ENCODE data around the gene THEM4.
"Not testable (repeated sequence)": the region's sequence is repeated elsewhere in the genome, so short reads cannot be mapped to it uniquely, and the experiment has no call there.

Gene THEM4

DNA sequence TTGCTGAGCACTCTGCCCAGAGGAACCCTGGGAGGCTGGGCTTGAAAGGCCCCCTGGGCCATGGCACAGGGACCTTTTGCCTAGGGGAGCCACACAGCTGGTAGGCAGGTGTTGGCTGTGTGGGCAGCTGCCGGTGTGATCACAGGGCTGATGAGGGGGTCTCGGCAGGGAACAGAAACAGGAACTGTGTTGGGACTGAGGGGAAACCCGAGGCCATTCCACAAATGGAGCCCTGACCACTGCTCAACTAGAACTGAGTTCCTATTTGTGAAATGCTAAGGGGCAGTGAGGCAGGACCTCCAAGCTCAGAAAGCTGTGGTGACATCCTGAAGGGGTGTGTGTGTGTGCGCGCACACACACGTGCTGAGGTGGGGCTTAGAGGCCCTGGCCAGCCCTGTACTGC, 49.4 kb downstream of the THEM4 start:
- no peaks in the 10 kb centered on the region for H3K9me3 Mint-ChIP-seq
- no peaks in the 10 kb centered on the region for H3K27me3 Mint-ChIP-seq
- H3K36me3 Mint-ChIP-seq (ENCODE audit: insufficient read depth): no peaks in the 10 kb centered on the region
- no peak overlapping the region for H3K4me3 Mint-ChIP-seq
- H3K4me1 Mint-ChIP-seq: no peaks in the 10 kb centered on the region
- no peak overlapping the region for H3K27ac Mint-ChIP-seq (ENCODE audit: low read depth)
- no peak for ATAC-seq (replicated peaks; ENCODE audit: extremely low read depth, poor library complexity, severe bottlenecking)
- DNase-seq (ENCODE audit: low spot score in 2 of 2): no peak

DNA sequence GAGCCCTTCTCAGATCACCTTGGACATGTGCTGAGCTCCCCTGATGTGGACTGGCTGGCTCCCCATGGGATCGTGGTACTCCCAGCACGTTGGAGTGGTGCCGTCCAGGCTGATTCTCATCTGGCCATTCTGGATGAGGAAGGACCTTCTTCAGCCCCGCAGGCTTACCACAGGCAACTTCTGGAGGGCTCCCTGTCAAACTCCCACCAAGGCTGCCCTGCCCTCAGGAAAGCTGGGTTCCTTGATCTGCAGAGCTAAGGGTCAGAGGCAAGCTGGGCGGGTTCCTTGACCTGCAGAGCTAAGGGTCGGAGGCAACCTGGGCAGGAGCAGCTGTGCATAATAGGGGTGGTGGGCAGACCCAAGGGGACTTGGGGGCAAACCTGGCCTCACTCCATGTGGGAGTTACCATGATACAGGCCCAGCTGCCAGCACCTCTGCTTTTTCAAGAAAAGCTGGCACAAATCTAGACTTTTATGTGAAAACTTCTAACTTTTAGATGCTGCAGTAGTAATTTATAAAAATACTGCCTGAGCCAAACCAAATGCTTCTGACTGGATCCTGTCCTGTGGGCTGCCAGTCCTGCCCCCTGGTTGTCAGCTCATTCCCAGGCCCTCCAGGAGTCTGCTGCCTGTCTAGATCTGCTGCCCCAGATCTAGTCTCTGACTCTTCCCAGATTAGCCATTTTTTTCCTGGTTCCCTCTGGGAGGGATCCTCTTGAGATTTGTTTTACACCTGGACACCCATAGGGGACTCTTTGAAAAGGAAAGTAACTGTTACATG, 50.2 kb downstream of the THEM4 start:
- no peaks in the 10 kb centered on the region for H3K36me3 Mint-ChIP-seq (ENCODE audit: insufficient read depth)
- ATAC-seq (replicated peaks; ENCODE audit: extremely low read depth, poor library complexity, severe bottlenecking): no peak
- H3K27ac Mint-ChIP-seq (ENCODE audit: low read depth): no peak overlapping the region
- H3K4me3 Mint-ChIP-seq: no peak overlapping the region
- no peaks in the 10 kb centered on the region for H3K4me1 Mint-ChIP-seq
- H3K9me3 Mint-ChIP-seq: no peaks in the 10 kb centered on the region
- DNase-seq (ENCODE audit: low spot score in 2 of 2): no peak
- no peaks in the 10 kb centered on the region for H3K27me3 Mint-ChIP-seq

DNA sequence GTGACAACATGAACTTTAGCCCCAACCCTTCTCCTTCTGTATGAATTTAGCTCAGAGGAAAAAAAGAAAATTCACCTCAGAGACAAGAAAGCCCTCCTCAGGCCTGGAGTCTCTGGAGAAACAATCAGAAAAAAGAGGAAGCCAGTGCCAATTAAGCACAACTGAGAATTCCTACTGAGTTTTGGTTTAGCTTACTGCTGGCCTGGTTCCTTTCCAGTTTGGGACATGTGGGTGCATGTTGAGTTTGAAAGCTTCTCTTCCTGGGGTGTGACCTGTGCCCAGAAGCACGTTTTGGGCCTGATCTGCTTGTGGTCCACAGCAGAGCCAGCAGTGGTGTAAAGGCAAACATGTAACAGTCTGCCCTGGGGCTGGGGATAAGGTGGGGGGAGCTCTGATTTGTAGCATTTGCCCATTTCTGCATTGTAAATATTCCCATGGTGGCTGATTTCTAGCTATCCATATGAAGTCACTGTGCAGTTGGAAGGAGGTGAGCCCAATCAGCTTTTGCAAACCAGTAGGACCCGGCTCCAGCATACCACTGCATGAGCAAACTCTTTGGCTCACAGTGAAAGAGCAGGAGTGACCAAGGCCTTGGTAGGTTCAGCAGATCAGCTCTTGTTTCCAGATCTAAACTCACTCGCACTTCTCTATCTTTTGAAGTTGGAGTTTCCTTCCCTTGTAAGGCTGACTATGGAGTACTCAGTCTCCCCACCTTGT, 51.1 kb downstream of the THEM4 start:
- ATAC-seq (replicated peaks; ENCODE audit: extremely low read depth, poor library complexity, severe bottlenecking): no peak
- Mint-ChIP-seq H3K4me1 (no peaks in the 10 kb centered on the region), H3K27ac (ENCODE audit: low read depth) (no peak overlapping the region)

DNA sequence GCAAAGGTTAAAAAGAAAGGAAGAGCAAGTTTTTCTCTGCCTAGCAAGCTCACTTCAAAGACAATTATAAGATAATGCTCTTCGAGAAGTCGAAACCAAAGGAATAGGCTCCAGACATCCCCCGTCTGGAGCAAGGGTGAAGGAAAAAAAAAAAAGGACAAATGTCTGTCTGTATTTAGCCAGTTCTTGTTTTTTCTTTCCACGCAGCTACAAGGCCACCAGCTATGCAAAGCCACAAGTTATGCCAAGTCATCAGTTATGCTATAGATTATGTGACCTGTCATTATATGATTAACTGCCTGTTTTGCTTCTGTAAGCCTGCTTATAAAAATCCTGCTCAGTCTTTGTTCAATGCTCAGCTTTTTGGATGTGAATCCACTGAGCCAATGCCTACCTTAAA, 53.4 kb downstream of the THEM4 start:
- ATAC-seq (replicated peaks; ENCODE audit: extremely low read depth, poor library complexity, severe bottlenecking): no peak
- no peaks in the 10 kb centered on the region for H3K9me3 Mint-ChIP-seq
- H3K27ac Mint-ChIP-seq (ENCODE audit: low read depth): no peak overlapping the region
- no peaks in the 10 kb centered on the region for H3K36me3 Mint-ChIP-seq (ENCODE audit: insufficient read depth)
- H3K4me3 Mint-ChIP-seq: no peak overlapping the region
- peaks cover 3% of the 10 kb centered on the region for H3K4me1 Mint-ChIP-seq
- DNase-seq (ENCODE audit: low spot score in 2 of 2): no peak
- no peaks in the 10 kb centered on the region for H3K27me3 Mint-ChIP-seq

More for the DNA sequence above, 51.1 kb downstream of the THEM4 start:
- Mint-ChIP-seq H3K4me3 (no peak overlapping the region), H3K36me3 (ENCODE audit: insufficient read depth) (no peaks in the 10 kb centered on the region), H3K27me3 (no peaks in the 10 kb centered on the region), H3K9me3 (no peaks in the 10 kb centered on the region)
- no peak for DNase-seq (ENCODE audit: low spot score in 2 of 2)

DNA sequence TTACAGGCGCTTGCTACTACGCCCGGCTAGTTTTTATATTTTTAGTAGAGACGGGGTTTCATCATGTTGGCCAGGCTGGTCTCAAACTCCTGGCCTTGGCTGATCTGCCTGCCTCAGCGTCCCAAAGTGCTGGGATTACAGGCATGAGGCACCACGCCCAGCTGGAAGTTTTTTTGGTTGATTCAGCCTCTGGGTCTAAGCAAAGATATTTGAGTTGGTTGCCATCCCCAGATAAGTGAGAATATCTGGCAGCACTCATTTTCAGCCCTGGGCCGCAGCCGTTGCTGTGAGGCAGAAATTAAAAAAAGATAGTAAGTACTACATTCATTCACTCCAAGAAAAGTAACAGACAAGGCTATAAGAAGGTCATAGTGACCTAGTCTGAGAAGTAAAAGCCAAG, 53.8 kb downstream of the THEM4 start:
- not testable (repeated sequence) for H3K4me1 Mint-ChIP-seq; ATAC-seq (replicated peaks; ENCODE audit: extremely low read depth, poor library complexity, severe bottlenecking); H3K9me3 Mint-ChIP-seq; DNase-seq (ENCODE audit: low spot score in 2 of 2); H3K36me3 Mint-ChIP-seq (ENCODE audit: insufficient read depth); H3K27ac Mint-ChIP-seq (ENCODE audit: low read depth); H3K27me3 Mint-ChIP-seq; H3K4me3 Mint-ChIP-seq

DNA sequence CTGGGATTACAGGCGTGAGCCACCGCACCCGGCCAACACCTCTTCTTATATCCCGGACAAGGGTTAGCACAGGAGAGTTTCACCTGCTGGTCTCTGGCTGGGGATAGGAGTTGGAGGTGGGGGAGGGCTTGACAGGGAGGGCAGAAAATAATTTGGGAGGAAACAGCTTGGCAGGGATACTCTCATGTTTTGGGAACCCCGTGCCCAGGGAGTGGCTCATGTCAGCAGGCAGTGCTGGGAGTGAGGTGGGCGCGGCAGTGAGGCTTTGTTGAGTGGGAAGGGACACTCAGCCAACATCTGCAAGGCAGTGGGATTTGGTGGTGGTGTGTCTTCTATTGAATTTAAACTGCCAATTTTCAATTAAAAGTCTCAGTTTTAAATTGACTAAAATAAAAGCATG, 54.7 kb downstream of the THEM4 start:
- H3K4me1 Mint-ChIP-seq: peaks cover 5% of the 10 kb centered on the region
- H3K27me3 Mint-ChIP-seq: no peaks in the 10 kb centered on the region
- no peak overlapping the region for H3K27ac Mint-ChIP-seq (ENCODE audit: low read depth)
- DNase-seq (ENCODE audit: low spot score in 2 of 2): no peak
- ATAC-seq (replicated peaks; ENCODE audit: extremely low read depth, poor library complexity, severe bottlenecking): no peak
- no peak overlapping the region for H3K4me3 Mint-ChIP-seq
- H3K9me3 Mint-ChIP-seq: no peaks in the 10 kb centered on the region
- H3K36me3 Mint-ChIP-seq (ENCODE audit: insufficient read depth): no peaks in the 10 kb centered on the region

DNA sequence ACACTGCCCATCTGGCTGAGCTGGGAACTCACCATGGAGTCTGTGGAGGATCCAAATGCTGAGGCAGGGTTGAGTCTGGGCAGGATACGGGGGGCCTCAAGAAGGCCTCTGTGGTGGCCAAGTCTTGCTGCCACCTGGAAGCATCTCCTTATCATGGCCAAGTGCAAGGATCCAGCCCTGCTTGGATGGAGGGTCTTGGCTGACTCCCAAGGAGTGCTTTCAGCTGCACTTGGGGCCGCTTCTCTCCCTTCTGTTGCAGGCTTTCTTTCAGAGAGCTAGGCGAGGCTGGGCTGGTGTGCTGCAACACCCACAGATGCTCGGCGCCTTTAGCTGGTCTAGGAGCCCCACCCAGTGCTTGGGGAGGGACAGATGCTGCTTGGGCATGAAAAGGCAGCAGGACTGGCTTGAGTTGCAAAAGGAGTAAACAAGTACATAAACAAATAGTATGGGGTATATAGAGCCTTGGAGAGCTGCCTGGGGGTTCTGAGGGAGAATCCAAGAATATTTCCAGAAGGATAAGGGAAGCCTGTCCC, 55.8 kb downstream of the THEM4 start, which contains the start of gene THEM5:
THEM5 (minus strand) TSS at position 302 of the 533 bp plus-strand sequence; CDS start at position 155, 147 bp downstream.
- Mint-ChIP-seq H3K36me3 (ENCODE audit: insufficient read depth) (no peaks in the 10 kb centered on the region), H3K9me3 (no peaks in the 10 kb centered on the region), H3K4me3 (no peak within 1 kb of the TSS), H3K27me3 (no peaks in the 10 kb centered on the region), H3K4me1 (peaks cover 11% of the 10 kb centered on the region), H3K27ac (ENCODE audit: low read depth) (no peak within 1 kb of the TSS)
- DNase-seq (ENCODE audit: low spot score in 2 of 2) (no peak), ATAC-seq (replicated peaks; ENCODE audit: extremely low read depth, poor library complexity, severe bottlenecking) (no peak)

DNA sequence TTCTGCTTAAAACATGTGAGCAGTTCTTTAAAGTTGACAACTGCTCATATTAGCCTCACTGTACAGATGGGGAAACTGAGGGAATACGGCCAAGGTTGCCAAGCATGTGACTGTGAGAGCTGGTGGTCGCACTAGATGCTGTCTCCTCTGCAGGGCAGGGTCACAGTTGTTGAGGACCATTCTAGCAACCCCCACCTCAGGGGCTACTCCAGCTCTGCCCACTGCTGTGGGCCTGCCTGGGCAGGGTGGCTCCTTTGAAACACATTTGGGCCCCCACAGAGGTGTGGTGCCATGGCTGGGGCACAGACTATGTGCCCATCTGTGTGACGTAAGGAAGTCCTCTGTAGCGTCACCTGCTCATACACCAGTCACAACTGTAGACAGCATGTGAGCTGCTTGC, 56.6 kb downstream of the THEM4 start:
- H3K36me3 Mint-ChIP-seq (ENCODE audit: insufficient read depth): no peaks in the 10 kb centered on the region
- no peak overlapping the region for H3K4me3 Mint-ChIP-seq
- H3K4me1 Mint-ChIP-seq: peaks cover 11% of the 10 kb centered on the region

DNA sequence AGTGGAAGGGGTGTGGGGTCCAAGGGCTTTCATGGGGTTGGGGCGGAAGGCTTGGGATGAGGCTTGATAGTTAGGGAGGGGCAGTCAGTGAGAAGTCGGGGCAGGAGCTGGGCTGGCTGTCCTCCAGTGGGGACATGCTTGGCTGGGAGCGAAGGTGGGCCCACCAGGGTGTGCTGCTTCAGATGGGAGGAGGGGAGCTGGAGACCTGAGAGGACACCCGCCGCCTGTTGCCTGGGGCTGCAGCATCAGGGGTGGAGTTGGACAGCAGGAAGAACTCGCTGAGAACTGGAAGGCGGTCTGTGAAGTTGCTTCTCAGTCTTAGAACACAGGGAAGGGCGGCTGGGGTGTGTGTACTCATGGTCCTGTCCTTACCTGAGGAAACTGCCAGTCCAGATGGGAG, 57.4 kb downstream of the THEM4 start:
- Mint-ChIP-seq H3K4me3 (no peak overlapping the region), H3K4me1 (peaks cover 12% of the 10 kb centered on the region), H3K36me3 (ENCODE audit: insufficient read depth) (no peaks in the 10 kb centered on the region), H3K27me3 (no peaks in the 10 kb centered on the region), H3K9me3 (no peaks in the 10 kb centered on the region), H3K27ac (ENCODE audit: low read depth) (no peak overlapping the region)
- DNase-seq (ENCODE audit: low spot score in 2 of 2) (no peak), ATAC-seq (replicated peaks; ENCODE audit: extremely low read depth, poor library complexity, severe bottlenecking) (no peak)

More for the DNA sequence above, 56.6 kb downstream of the THEM4 start:
- H3K9me3 Mint-ChIP-seq: no peaks in the 10 kb centered on the region
- H3K27me3 Mint-ChIP-seq: no peaks in the 10 kb centered on the region
- no peak for ATAC-seq (replicated peaks; ENCODE audit: extremely low read depth, poor library complexity, severe bottlenecking)
- DNase-seq (ENCODE audit: low spot score in 2 of 2): no peak
- no peak overlapping the region for H3K27ac Mint-ChIP-seq (ENCODE audit: low read depth)

DNA sequence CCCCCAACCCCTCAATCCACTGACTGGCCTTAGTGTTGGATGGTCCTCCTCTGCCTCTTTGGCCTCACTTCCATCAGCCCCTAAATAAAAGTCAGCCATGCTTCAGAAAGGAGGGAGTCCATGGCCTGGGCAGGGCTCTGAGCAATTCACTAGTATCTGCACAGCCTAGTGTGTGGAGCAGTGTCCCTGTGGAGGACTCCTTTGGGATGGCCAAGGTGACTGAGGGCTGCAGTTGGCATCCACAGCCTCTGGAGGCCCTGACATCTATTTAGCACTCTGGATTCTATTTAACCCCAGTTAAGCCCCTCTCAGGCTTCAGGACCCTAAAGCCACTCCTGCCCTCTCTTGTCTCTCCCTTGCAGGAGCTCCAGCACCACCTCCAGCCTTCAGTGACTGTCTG, 59.4 kb downstream of the THEM4 start:
- Mint-ChIP-seq H3K4me1 (peaks cover 23% of the 10 kb centered on the region), H3K27ac (ENCODE audit: low read depth) (peak overlapping the region; percentile 85), H3K36me3 (ENCODE audit: insufficient read depth) (peaks cover 3% of the 10 kb centered on the region), H3K27me3 (no peaks in the 10 kb centered on the region), H3K9me3 (no peaks in the 10 kb centered on the region), H3K4me3 (no peak overlapping the region)
- DNase-seq (ENCODE audit: low spot score in 2 of 2) (no peak), ATAC-seq (replicated peaks; ENCODE audit: extremely low read depth, poor library complexity, severe bottlenecking) (no peak)

DNA sequence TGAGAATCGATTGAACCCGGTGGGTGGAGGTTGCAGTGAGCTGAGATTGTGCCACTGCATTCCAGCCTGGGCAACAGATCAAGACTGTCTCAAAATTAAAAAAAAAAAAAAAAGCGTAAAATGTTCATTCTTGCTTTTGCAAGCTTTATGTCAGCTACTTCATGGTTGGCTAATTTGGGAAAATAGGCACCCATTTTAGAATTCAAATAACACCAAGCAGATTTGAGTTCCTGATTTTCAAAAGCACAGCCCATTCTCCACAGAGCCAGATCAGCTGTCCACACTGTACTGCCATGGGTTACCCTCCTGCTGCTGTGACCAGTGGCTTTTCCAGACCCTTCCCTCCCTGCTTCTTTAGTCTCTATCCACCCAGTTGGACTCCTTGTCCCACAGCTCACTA, 60.2 kb downstream of the THEM4 start:
- ATAC-seq (replicated peaks; ENCODE audit: extremely low read depth, poor library complexity, severe bottlenecking) (no peak), DNase-seq (ENCODE audit: low spot score in 2 of 2) (no peak)
- Mint-ChIP-seq H3K27me3 (no peaks in the 10 kb centered on the region), H3K4me3 (no peak overlapping the region), H3K4me1 (peaks cover 23% of the 10 kb centered on the region), H3K36me3 (ENCODE audit: insufficient read depth) (peaks cover 3% of the 10 kb centered on the region), H3K27ac (ENCODE audit: low read depth) (peak overlapping the region; percentile 85), H3K9me3 (no peaks in the 10 kb centered on the region)

DNA sequence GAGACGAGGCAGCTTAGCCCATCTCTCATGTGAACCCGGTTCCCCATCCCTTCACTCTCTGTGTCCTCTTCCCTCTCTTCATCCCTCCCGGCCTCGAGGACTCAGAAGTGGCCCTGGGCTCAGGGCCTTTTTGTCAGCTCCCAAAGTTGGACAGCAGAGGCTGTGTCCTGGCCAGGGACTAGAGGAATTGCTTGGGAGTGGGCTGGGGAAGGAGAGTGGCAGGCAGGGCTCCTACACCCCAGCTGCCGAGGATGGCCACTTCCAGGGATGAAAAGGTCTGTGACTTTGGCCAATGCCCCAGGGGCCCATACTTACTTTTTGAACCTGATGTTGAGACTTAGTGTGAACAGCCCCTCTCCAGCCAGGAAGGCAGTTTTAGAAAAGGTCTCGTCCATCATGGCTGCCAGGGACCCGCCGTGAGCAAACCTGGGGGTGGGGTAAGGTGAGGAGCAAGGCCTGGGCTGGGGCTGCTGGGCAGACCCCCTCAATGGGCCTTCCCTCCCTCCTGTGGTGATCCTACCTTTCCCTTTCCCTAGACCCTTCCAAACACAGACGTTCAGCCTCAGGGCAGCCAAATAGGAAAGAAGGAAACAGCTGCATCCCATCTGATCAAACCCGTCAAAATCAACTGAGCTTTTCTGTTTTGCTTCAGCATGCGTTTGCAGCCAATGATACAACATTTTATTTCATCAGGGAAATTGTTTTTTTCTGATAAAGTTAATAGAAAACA, 61.3 kb downstream of the THEM4 start:
- Mint-ChIP-seq H3K9me3 (no peaks in the 10 kb centered on the region), H3K4me3 (no peak overlapping the region), H3K36me3 (ENCODE audit: insufficient read depth) (peaks cover 4% of the 10 kb centered on the region), H3K4me1 (peaks cover 23% of the 10 kb centered on the region), H3K27me3 (no peaks in the 10 kb centered on the region), H3K27ac (ENCODE audit: low read depth) (peak overlapping the region; percentile 9)
- DNase-seq (ENCODE audit: low spot score in 2 of 2) (no peak), ATAC-seq (replicated peaks; ENCODE audit: extremely low read depth, poor library complexity, severe bottlenecking) (no peak)
